ENCODE results near the gene PDE4DIP.
"Not testable (repeated sequence)": the region's sequence is repeated elsewhere in the genome, so short reads cannot be mapped to it uniquely, and the experiment has no call there.

GRCh38 chr1:148854063-148854462 lies 9.8 kb downstream of the PDE4DIP start:
- not testable (repeated sequence) for TF ChIP-seq CTCF, POLR2A (IDR thresholded peaks at IDR 0.05)

Data from Peyer's patch (tissue), 4 donors.